Astrocyte (in vitro differentiated cells and primary cell): ENCODE data around the gene DOK5. TPM values are rescaled to one million over a fixed set of nuclear protein-coding genes. Genes with fewer than 3 reads are reported as not detected.

Experiments used
- DNase-seq: peaks from one replicate; pipeline ENCODE4 v3.0.0-alpha.2; 2010; ENCODE audit warnings: low read depth
- FAIRE-seq: peaks from 2 replicates; lab custom pipeline; 2011; peaks lifted over from hg19 to GRCh38; lab: Jason Lieb, UNC
- H2AFZ ChIP-seq: 2 replicates; pipeline ENCODE4 v1.6.0; 2012; ENCODE audit warnings: low read depth, low read length, inconsistent platforms
- H3K27ac ChIP-seq: 2 replicates; pipeline ENCODE4 v1.5.1; 2011; ENCODE audit warnings: low read depth, low read length, inconsistent platforms
- H3K27me3 ChIP-seq: 2 replicates; pipeline ENCODE4 v1.6.0; 2011; ENCODE audit warnings: low read length, inconsistent platforms; ENCODE audit not compliant: insufficient read depth
- H3K36me3 ChIP-seq: 2 replicates; pipeline ENCODE4 v1.5.1; 2011; ENCODE audit warnings: low read length, inconsistent platforms; ENCODE audit not compliant: insufficient read depth
- H3K4me1 ChIP-seq: 2 replicates; pipeline ENCODE4 v1.5.1; 2011; ENCODE audit warnings: low read length, inconsistent platforms; ENCODE audit not compliant: insufficient read depth
- H3K4me2 ChIP-seq: 2 replicates; pipeline ENCODE4 v1.6.0; 2012; ENCODE audit warnings: low read length, inconsistent platforms
- H3K4me3 ChIP-seq: 2 replicates; pipeline ENCODE4 v1.5.1; 2011; ENCODE audit warnings: low read depth, mild to moderate bottlenecking, low read length, inconsistent platforms; ENCODE audit not compliant: insufficient read depth
- H3K79me2 ChIP-seq: 2 replicates; pipeline ENCODE4 v1.6.0; 2012; ENCODE audit warnings: mild to moderate bottlenecking, low read length, inconsistent platforms; ENCODE audit not compliant: insufficient read depth
- H3K9ac ChIP-seq: 2 replicates; pipeline ENCODE4 v1.6.0; 2012; ENCODE audit warnings: mild to moderate bottlenecking, low read length, inconsistent platforms
- H3K9me3 ChIP-seq: 2 replicates; pipeline ENCODE4 v1.5.1; 2012; ENCODE audit warnings: low read depth, mild to moderate bottlenecking, low read length, inconsistent platforms; ENCODE audit not compliant: insufficient read depth
- H4K20me1 ChIP-seq: 2 replicates; pipeline ENCODE4 v1.6.0; 2012; ENCODE audit warnings: low read length, inconsistent platforms; ENCODE audit not compliant: insufficient read depth
- H3K27ac Mint-ChIP-seq: one replicate; pipeline ENCODE4 v1.8.0; 2021; ENCODE audit warnings: mild to moderate bottlenecking, mixed read lengths; ENCODE audit not compliant: unreplicated experiment
- H3K27me3 Mint-ChIP-seq: one replicate; pipeline ENCODE4 v1.8.0; 2021; ENCODE audit warnings: low read depth, mixed read lengths; ENCODE audit not compliant: unreplicated experiment
- H3K36me3 Mint-ChIP-seq: one replicate; pipeline ENCODE4 v1.8.0; 2021; ENCODE audit warnings: low read depth, mixed read lengths; ENCODE audit not compliant: unreplicated experiment
- H3K4me1 Mint-ChIP-seq: one replicate; pipeline ENCODE4 v1.8.0; 2021; ENCODE audit warnings: low read depth, mixed read lengths; ENCODE audit not compliant: unreplicated experiment
- H3K4me3 Mint-ChIP-seq: one replicate; pipeline ENCODE4 v1.8.0; 2021; ENCODE audit warnings: mild to moderate bottlenecking, moderate library complexity, mixed read lengths; ENCODE audit not compliant: unreplicated experiment
- H3K9me3 Mint-ChIP-seq: one replicate; pipeline ENCODE4 v1.8.0; 2021; ENCODE audit warnings: mild to moderate bottlenecking, mixed read lengths; ENCODE audit not compliant: unreplicated experiment
- CTCF ChIP-seq: IDR thresholded peaks from 2 replicates; pipeline ENCODE4 v1.5.1; 2011; ENCODE audit warnings: low read depth, mild to moderate bottlenecking, inconsistent platforms, low read length, moderate library complexity; ENCODE audit not compliant: insufficient read depth
- EZH2 ChIP-seq: IDR thresholded peaks from 2 replicates; pipeline ENCODE4 v1.6.1; 2012; ENCODE audit warnings: mild to moderate bottlenecking, low read length, inconsistent platforms; ENCODE audit not compliant: insufficient read depth
- total RNA-seq: library from RNA; stranded (reverse); gene quantifications from 2 replicates; pipeline ENCODE4 v1.2.1, GENCODE V29; 2021

Gene DOK5
- total RNA-seq, 1 donor from 2014 or later: 1.2 TPM

DNA sequence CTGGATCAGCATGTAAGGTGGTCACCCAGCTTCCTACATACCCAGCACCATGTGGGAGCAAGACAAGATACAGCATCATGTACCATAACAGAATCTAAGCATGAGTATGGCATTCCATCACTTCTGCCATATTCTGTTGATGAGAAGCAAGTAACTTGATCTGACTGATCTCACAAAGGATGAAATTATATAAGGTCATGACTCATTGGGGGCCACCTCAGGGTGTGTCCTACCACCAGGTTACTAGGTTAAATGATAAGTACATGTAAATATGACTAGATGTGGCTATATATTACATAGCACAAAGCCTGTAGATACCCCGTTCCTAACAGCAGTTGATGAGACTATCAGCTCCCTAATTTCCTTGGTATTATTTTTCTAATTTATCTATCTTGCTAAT is 213.1 kb downstream of the DOK5 start:
- Histone ChIP-seq H4K20me1 (no peaks in the 10 kb centered on the region), H3K36me3 (no peaks in the 10 kb centered on the region), H3K9ac (no peak overlapping the region), H3K4me2 (no peak overlapping the region), H3K9me3 (no peaks in the 10 kb centered on the region), H3K79me2 (no peaks in the 10 kb centered on the region), H3K4me3 (no peak overlapping the region), H3K4me1 (no peaks in the 10 kb centered on the region), H3K27me3 (peaks cover 3% of the 10 kb centered on the region), H3K27ac (no peak overlapping the region), H2AFZ (no peak overlapping the region)
- H3K27me3 Mint-ChIP-seq: peaks cover 3% of the 10 kb centered on the region
- H3K9me3 Mint-ChIP-seq: no peaks in the 10 kb centered on the region
- H3K36me3 Mint-ChIP-seq: no peaks in the 10 kb centered on the region
- DNase-seq (no peak), FAIRE-seq (no peak)
- H3K4me1 Mint-ChIP-seq: no peaks in the 10 kb centered on the region
- no peak overlapping the region for H3K27ac Mint-ChIP-seq
- no peak overlapping the region for H3K4me3 Mint-ChIP-seq
- TF ChIP-seq EZH2: no peak
- TF ChIP-seq CTCF: no peak

DNA sequence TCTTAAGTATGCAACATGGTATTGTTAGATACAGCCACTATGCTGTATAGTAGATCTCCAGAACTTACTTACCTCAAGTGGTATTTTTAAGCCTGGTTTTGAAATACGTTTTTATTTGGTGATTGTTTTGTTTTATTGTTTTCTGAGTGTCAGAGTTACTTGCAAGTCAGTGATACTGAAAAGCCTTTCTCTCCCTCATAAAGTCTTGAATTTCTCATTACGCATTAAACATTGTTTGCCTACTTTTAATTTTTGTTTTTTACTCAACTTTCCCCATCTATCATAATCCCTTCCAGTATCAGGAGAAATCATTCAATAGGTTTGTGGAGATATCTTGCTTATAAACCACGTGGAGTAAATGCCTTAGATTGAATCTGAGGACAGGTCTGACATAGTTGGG is 214.9 kb downstream of the DOK5 start:
- Mint-ChIP-seq H3K9me3 (no peaks in the 10 kb centered on the region), H3K27me3 (no peaks in the 10 kb centered on the region), H3K4me1 (no peaks in the 10 kb centered on the region), H3K4me3 (no peak overlapping the region), H3K27ac (no peak overlapping the region), H3K36me3 (no peaks in the 10 kb centered on the region)
- H3K9ac ChIP-seq: no peak overlapping the region
- H3K4me3 ChIP-seq: no peak overlapping the region
- no peak overlapping the region for H3K27ac ChIP-seq
- FAIRE-seq (no peak), DNase-seq (no peak)
- no peaks in the 10 kb centered on the region for H4K20me1 ChIP-seq
- H3K9me3 ChIP-seq: no peaks in the 10 kb centered on the region
- H3K4me2 ChIP-seq: no peak overlapping the region
- no peaks in the 10 kb centered on the region for H3K27me3 ChIP-seq
- H3K4me1 ChIP-seq: no peaks in the 10 kb centered on the region
- no peaks in the 10 kb centered on the region for H3K79me2 ChIP-seq
- TF ChIP-seq CTCF (no peak), EZH2 (no peak)
- no peaks in the 10 kb centered on the region for H3K36me3 ChIP-seq
- no peak overlapping the region for H2AFZ ChIP-seq

DNA sequence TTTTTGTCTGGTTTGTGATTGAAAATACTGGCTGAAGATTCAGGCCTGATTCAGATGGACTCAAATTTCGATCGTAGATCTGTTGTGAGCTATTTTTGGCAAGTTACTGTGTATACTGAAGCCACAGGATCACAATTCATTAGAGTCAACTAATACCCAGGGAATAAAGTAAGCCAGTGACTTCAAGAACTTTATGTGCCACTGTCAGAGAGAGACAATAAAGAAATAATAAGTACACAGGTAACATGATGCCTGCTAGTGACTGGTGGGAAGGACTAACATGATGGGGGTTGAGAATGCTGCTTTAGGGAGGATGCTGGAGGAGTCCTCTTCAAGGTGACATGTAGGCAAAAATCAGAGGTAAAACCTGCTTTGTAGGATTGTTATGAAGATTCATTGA is 215.9 kb downstream of the DOK5 start:
- no peaks in the 10 kb centered on the region for H4K20me1 ChIP-seq
- H3K36me3 Mint-ChIP-seq: no peaks in the 10 kb centered on the region
- no peak for FAIRE-seq

More for the DNA sequence above, 215.9 kb downstream of the DOK5 start:
- Histone ChIP-seq H3K4me1 (no peaks in the 10 kb centered on the region), H2AFZ (no peak overlapping the region), H3K9ac (no peak overlapping the region), H3K27ac (no peak overlapping the region), H3K4me2 (no peak overlapping the region), H3K79me2 (no peaks in the 10 kb centered on the region), H3K27me3 (no peaks in the 10 kb centered on the region), H3K4me3 (no peak overlapping the region), H3K36me3 (no peaks in the 10 kb centered on the region), H3K9me3 (no peaks in the 10 kb centered on the region)
- no peak for DNase-seq
- Mint-ChIP-seq H3K27me3 (no peaks in the 10 kb centered on the region), H3K4me3 (no peak overlapping the region), H3K27ac (no peak overlapping the region), H3K4me1 (no peaks in the 10 kb centered on the region), H3K9me3 (peaks cover 3% of the 10 kb centered on the region)
- TF ChIP-seq EZH2 (no peak), CTCF (no peak)
